ENCODE results near the gene POP5.

POP5 gene

GRCh38 chr12:120588948-120589930 lies 8.0 kb upstream of the POP5 start:
- Histone ChIP-seq H3K27me3 (ENCODE audit: control insufficient read depth in 1 of 2, insufficient read depth in 2 of 2, low read length in 2 of 2) (no peaks in the 10 kb centered on the region), H3K9ac (ENCODE audit: low read depth in 1 of 2, low read length in 2 of 2) (no peak overlapping the region), H3K27ac (ENCODE audit: low read depth, low read length) (no peak overlapping the region), H3K9me3 (ENCODE audit: control insufficient read depth in 1 of 2, low read length in 2 of 2) (no peaks in the 10 kb centered on the region), H3K36me3 (ENCODE audit: control insufficient read depth in 1 of 2, insufficient read depth in 2 of 2, low read length in 2 of 2) (no peaks in the 10 kb centered on the region), H3K4me1 (ENCODE audit: control insufficient read depth in 1 of 2, insufficient read depth in 2 of 2, low read length in 2 of 2) (peaks cover under 1 to 6% of the 10 kb centered on the region in 2 donors), H3K4me3 (ENCODE audit: low read depth in 1 of 2, low read length in 2 of 2) (no peak overlapping the region)

DNA sequence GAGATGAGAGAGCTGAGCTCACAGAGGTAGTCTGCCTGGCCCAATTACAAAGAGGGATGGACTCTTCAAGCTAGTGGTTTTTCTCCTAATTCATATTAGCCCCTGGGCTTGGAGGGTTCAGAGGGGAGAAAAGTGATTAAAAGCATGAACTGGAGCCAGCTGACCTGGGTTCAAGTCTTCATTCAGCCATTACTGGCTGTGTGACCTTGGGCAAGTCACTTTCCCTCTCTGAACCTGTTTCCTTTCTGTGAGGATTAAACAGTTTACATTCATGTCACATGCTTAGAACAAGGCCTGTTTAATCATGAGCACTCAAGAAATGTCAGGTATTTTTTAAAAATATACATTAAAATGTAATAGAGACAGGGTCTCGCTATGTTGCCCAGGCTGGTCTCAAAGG lies 7.2 kb upstream of the POP5 start:
- H3K27ac ChIP-seq (ENCODE audit: low read depth, low read length) = no peak overlapping the region
- H3K4me3 ChIP-seq (ENCODE audit: low read depth in 1 of 2, low read length in 2 of 2) = no peak overlapping the region
- H3K4me1 ChIP-seq (ENCODE audit: control insufficient read depth in 1 of 2, insufficient read depth in 2 of 2, low read length in 2 of 2) = peaks cover 9 to 13% of the 10 kb centered on the region in 2 donors
- H3K27me3 ChIP-seq (ENCODE audit: control insufficient read depth in 1 of 2, insufficient read depth in 2 of 2, low read length in 2 of 2) = no peaks in the 10 kb centered on the region
- H3K36me3 ChIP-seq (ENCODE audit: control insufficient read depth in 1 of 2, insufficient read depth in 2 of 2, low read length in 2 of 2) = no peaks in the 10 kb centered on the region
- no peaks in the 10 kb centered on the region for H3K9me3 ChIP-seq (ENCODE audit: control insufficient read depth in 1 of 2, low read length in 2 of 2)
- H3K9ac ChIP-seq (ENCODE audit: low read depth in 1 of 2, low read length in 2 of 2) = no peak overlapping the region

GRCh38 chr12:120586860-120587259 lies 5.7 kb upstream of the POP5 start:
- no peak overlapping the region for H3K4me3 ChIP-seq (ENCODE audit: low read depth in 1 of 2, low read length in 2 of 2)
- H3K27me3 ChIP-seq (ENCODE audit: control insufficient read depth in 1 of 2, insufficient read depth in 2 of 2, low read length in 2 of 2) = no peaks in the 10 kb centered on the region
- no peak overlapping the region for H3K27ac ChIP-seq (ENCODE audit: low read depth, low read length)
- no peak overlapping the region for H3K9ac ChIP-seq (ENCODE audit: low read depth in 1 of 2, low read length in 2 of 2)
- H3K9me3 ChIP-seq (ENCODE audit: control insufficient read depth in 1 of 2, low read length in 2 of 2) = no peaks in the 10 kb centered on the region
- H3K36me3 ChIP-seq (ENCODE audit: control insufficient read depth in 1 of 2, insufficient read depth in 2 of 2, low read length in 2 of 2) = no peaks in the 10 kb centered on the region
- peaks cover 19 to 20% of the 10 kb centered on the region in 2 donors for H3K4me1 ChIP-seq (ENCODE audit: control insufficient read depth in 1 of 2, insufficient read depth in 2 of 2, low read length in 2 of 2)

DNA sequence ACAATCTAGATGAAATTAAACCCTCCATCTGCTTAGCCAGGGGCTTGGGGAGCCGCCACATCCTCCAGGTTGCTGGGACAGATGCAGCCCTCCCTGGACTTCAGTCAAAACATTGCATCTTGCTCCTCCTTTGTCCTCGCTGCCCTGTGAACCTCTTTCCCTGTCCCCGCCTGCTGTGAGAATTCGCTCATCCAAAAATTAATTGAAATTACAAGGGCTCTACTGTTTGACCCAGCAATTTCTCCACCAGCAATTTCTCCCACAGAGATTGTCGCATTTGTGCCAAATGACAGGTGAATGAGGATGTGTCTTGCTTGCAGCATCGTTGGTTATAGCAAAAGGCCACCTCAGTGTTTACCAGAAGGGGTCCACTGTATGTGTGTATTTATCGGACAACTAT lies 5.0 kb upstream of the POP5 start:
- Histone ChIP-seq H3K9me3 (ENCODE audit: control insufficient read depth in 1 of 2, low read length in 2 of 2) (no peaks in the 10 kb centered on the region), H3K9ac (ENCODE audit: low read depth in 1 of 2, low read length in 2 of 2) (no peak overlapping the region), H3K36me3 (ENCODE audit: control insufficient read depth in 1 of 2, insufficient read depth in 2 of 2, low read length in 2 of 2) (no peaks in the 10 kb centered on the region), H3K4me1 (ENCODE audit: control insufficient read depth in 1 of 2, insufficient read depth in 2 of 2, low read length in 2 of 2) (peaks cover 22 to 25% of the 10 kb centered on the region in 2 donors), H3K4me3 (ENCODE audit: low read depth in 1 of 2, low read length in 2 of 2) (no peak overlapping the region), H3K27me3 (ENCODE audit: control insufficient read depth in 1 of 2, insufficient read depth in 2 of 2, low read length in 2 of 2) (no peaks in the 10 kb centered on the region), H3K27ac (ENCODE audit: low read depth, low read length) (no peak overlapping the region)

DNA sequence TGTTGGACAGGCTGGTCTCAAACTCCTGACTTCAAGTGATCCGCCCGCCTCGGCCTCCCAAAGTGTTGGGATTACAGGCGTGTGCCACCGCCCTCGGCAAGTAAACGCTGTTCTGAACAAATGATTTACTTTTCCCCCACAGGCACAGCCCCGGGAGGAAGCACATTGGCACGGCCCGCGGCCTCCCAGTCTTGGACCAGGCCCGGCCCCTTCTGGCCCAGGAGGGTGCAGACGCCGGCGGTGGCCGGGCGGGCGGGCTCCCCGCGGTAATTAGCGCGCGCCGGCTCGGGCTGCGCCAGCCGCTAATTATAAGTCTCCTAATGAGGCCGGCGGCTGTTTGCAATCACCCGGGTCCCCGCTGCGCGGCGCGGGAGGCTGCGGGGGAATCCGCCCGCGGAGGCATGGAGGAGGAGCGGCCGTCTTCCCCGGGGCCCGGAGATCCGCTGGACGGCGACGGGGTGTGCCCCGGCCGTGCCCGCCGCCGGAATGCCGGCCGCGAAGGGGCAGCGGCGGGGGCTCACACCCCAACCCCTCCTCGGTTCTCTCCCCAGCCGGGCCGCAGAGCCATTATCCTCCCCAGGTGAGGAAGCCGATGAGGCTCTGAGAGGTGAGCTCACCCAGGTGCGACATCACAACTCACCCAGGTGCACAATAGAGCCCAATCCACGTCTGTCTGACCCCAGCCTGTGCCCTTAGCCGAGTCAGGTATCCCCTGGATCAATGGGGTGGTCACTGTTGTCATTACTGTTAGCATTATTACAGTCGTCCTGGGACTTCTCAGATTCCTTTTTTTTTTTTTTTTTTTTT lies 3.3 kb upstream of the POP5 start:
- Histone ChIP-seq H3K36me3 (ENCODE audit: control insufficient read depth in 1 of 2, insufficient read depth in 2 of 2, low read length in 2 of 2) (peaks cover under 1 to 3% of the 10 kb centered on the region in 2 donors), H3K9me3 (ENCODE audit: control insufficient read depth in 1 of 2, low read length in 2 of 2) (no peaks in the 10 kb centered on the region), H3K4me1 (ENCODE audit: control insufficient read depth in 1 of 2, insufficient read depth in 2 of 2, low read length in 2 of 2) (peaks cover 26 to 29% of the 10 kb centered on the region in 2 donors), H3K9ac (ENCODE audit: low read depth in 1 of 2, low read length in 2 of 2) (peak overlapping the region; percentile 37 to 47), H3K27ac (ENCODE audit: low read depth, low read length) (no peak overlapping the region), H3K27me3 (ENCODE audit: control insufficient read depth in 1 of 2, insufficient read depth in 2 of 2, low read length in 2 of 2) (no peaks in the 10 kb centered on the region), H3K4me3 (ENCODE audit: low read depth in 1 of 2, low read length in 2 of 2) (peak overlapping the region; percentile 55 to 61)

DNA sequence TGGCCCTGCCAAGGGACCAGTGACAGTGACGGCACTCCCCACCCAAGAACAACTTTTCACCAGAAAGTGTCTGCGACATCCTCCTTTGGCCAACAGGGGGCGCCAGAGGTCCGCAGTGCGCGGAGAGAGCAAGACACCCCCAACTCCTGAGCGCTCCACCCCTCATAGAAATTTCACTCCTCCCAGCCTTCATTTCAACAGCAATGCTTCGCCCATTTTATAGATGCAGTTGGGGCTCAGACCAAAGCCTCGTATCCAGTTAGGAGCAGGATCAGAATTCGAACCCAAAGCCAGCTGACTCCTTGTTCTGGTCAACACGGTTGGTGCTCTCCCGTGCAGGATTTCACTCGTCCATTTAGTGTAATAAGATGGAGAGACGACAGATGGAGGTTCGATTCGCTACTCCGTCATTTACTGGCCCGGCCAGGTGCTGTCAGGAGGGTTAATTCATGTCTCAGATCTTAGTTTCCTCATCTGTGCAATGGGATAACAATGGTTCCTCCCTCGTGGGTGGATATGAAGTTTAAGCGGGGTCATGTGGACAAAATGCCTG lies 2.4 kb upstream of the POP5 start:
- Histone ChIP-seq H3K4me3 (ENCODE audit: low read depth in 1 of 2, low read length in 2 of 2) (peak overlapping the region in 1 of 2 donors; percentile 33), H3K27ac (ENCODE audit: low read depth, low read length) (no peak overlapping the region), H3K36me3 (ENCODE audit: control insufficient read depth in 1 of 2, insufficient read depth in 2 of 2, low read length in 2 of 2) (peaks cover 6 to 12% of the 10 kb centered on the region in 2 donors), H3K9me3 (ENCODE audit: control insufficient read depth in 1 of 2, low read length in 2 of 2) (no peaks in the 10 kb centered on the region), H3K9ac (ENCODE audit: low read depth in 1 of 2, low read length in 2 of 2) (no peak overlapping the region), H3K27me3 (ENCODE audit: control insufficient read depth in 1 of 2, insufficient read depth in 2 of 2, low read length in 2 of 2) (no peaks in the 10 kb centered on the region), H3K4me1 (ENCODE audit: control insufficient read depth in 1 of 2, insufficient read depth in 2 of 2, low read length in 2 of 2) (peaks cover 26 to 29% of the 10 kb centered on the region in 2 donors)

- Histone ChIP-seq H3K4me1 (ENCODE audit: control insufficient read depth in 1 of 2, insufficient read depth in 2 of 2, low read length in 2 of 2) (peaks cover 26 to 29% of the 10 kb centered on the region in 2 donors), H3K27ac (ENCODE audit: low read depth, low read length) (no peak overlapping the region), H3K4me3 (ENCODE audit: low read depth in 1 of 2, low read length in 2 of 2) (peak overlapping the region; percentile 92 to 100), H3K9me3 (ENCODE audit: control insufficient read depth in 1 of 2, low read length in 2 of 2) (no peaks in the 10 kb centered on the region), H3K27me3 (ENCODE audit: control insufficient read depth in 1 of 2, insufficient read depth in 2 of 2, low read length in 2 of 2) (no peaks in the 10 kb centered on the region), H3K36me3 (ENCODE audit: control insufficient read depth in 1 of 2, insufficient read depth in 2 of 2, low read length in 2 of 2) (peaks cover 15 to 28% of the 10 kb centered on the region in 2 donors), H3K9ac (ENCODE audit: low read depth in 1 of 2, low read length in 2 of 2) (peak overlapping the region; percentile 64 to 94)
Observed at GRCh38 chr12:120581998-120582397, 796 bp upstream of the POP5 start.

GRCh38 chr12:120579179-120579578 lies 2.0 kb downstream of the POP5 start:
- Histone ChIP-seq H3K4me3 (ENCODE audit: low read depth in 1 of 2, low read length in 2 of 2) (no peak overlapping the region), H3K27ac (ENCODE audit: low read depth, low read length) (no peak overlapping the region), H3K4me1 (ENCODE audit: control insufficient read depth in 1 of 2, insufficient read depth in 2 of 2, low read length in 2 of 2) (peaks cover 25 to 27% of the 10 kb centered on the region in 2 donors), H3K9ac (ENCODE audit: low read depth in 1 of 2, low read length in 2 of 2) (no peak overlapping the region), H3K27me3 (ENCODE audit: control insufficient read depth in 1 of 2, insufficient read depth in 2 of 2, low read length in 2 of 2) (no peaks in the 10 kb centered on the region), H3K9me3 (ENCODE audit: control insufficient read depth in 1 of 2, low read length in 2 of 2) (no peaks in the 10 kb centered on the region), H3K36me3 (ENCODE audit: control insufficient read depth in 1 of 2, insufficient read depth in 2 of 2, low read length in 2 of 2) (peaks cover 35 to 52% of the 10 kb centered on the region in 2 donors)

DNA sequence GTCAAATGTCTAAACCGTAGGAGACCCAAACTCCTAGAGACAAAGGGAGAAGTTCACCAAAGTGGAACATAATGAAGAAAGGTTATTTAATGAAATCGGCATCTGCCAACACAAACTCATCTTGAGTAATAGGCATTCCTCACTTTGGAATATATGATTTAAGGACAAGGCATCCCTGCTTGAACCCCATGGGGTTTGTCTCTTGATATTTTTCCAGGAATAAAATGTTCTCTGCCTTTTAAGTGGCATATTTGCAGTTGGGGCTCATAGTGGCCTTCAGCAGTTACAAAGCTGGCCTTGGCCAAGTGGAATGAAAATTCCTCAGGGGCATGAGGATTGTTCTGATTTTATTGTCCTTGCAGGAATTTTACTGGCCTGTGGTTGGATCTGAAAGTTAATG lies 7.1 kb downstream of the POP5 start:
- Histone ChIP-seq H3K4me3 (ENCODE audit: low read depth in 1 of 2, low read length in 2 of 2) (no peak overlapping the region), H3K4me1 (ENCODE audit: control insufficient read depth in 1 of 2, insufficient read depth in 2 of 2, low read length in 2 of 2) (no peaks in the 10 kb centered on the region), H3K9me3 (ENCODE audit: control insufficient read depth in 1 of 2, low read length in 2 of 2) (no peaks in the 10 kb centered on the region), H3K27me3 (ENCODE audit: control insufficient read depth in 1 of 2, insufficient read depth in 2 of 2, low read length in 2 of 2) (no peaks in the 10 kb centered on the region), H3K36me3 (ENCODE audit: control insufficient read depth in 1 of 2, insufficient read depth in 2 of 2, low read length in 2 of 2) (peaks cover 63 to 94% of the 10 kb centered on the region in 2 donors), H3K9ac (ENCODE audit: low read depth in 1 of 2, low read length in 2 of 2) (no peak overlapping the region), H3K27ac (ENCODE audit: low read depth, low read length) (no peak overlapping the region)

DNA sequence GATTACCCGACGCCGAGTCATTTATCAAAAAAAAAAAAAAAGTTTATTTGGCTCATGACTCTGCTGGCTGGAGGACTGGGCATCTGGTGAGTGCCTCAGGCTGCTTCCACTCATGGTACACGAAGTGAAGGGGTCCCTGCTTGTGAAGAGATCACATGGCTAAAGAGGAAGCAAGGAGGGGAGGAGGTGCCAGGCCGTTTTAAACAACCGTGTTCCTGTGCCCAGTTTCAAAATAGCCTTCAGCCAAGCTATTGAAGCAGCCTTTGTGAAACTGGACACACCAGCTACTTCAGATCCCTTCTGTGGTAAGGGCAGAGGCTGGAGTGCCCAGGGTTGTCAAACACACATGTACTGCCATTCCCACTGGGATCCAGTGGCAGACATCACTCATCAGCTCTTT lies 7.6 kb downstream of the POP5 start:
- peaks cover 62 to 94% of the 10 kb centered on the region in 2 donors for H3K36me3 ChIP-seq (ENCODE audit: control insufficient read depth in 1 of 2, insufficient read depth in 2 of 2, low read length in 2 of 2)
- H3K27me3 ChIP-seq (ENCODE audit: control insufficient read depth in 1 of 2, insufficient read depth in 2 of 2, low read length in 2 of 2) = no peaks in the 10 kb centered on the region
- H3K4me3 ChIP-seq (ENCODE audit: low read depth in 1 of 2, low read length in 2 of 2) = no peak overlapping the region
- no peak overlapping the region for H3K27ac ChIP-seq (ENCODE audit: low read depth, low read length)
- H3K9ac ChIP-seq (ENCODE audit: low read depth in 1 of 2, low read length in 2 of 2) = no peak overlapping the region
- no peaks in the 10 kb centered on the region for H3K9me3 ChIP-seq (ENCODE audit: control insufficient read depth in 1 of 2, low read length in 2 of 2)
- H3K4me1 ChIP-seq (ENCODE audit: control insufficient read depth in 1 of 2, insufficient read depth in 2 of 2, low read length in 2 of 2) = no peaks in the 10 kb centered on the region

All from duodenal mucosa (tissue), 2 donors.